HepG2 (cell line): ENCODE measurements around the gene PXK. TPM values are rescaled to one million over a fixed set of nuclear protein-coding genes. Genes with fewer than 3 reads are reported as not detected.

ENCODE experiments used
- ADNP ChIP-seq: sonication (generic); formaldehyde crosslinking; IDR thresholded peaks from 2 replicates; pipeline ENCODE4 v1.4.0; 2020; ENCODE audit warnings: missing genetic modification reagents
- AGO2 ChIP-seq: fragments of 200-400 bp; formaldehyde crosslinking; optimal IDR thresholded peaks from 2 replicates; pipeline ENCODE3; 2017; ENCODE audit warnings: mild to moderate bottlenecking, low read depth, low read length, moderate library complexity
- DNMT3B ChIP-seq: conservative IDR thresholded peaks from 2 replicates; pipeline ENCODE4 v1.6.1; 2016; ENCODE audit warnings: missing biosample characterization, control low read depth
- ELF4 ChIP-seq: sonication (generic); formaldehyde crosslinking; IDR thresholded peaks from 2 replicates; pipeline ENCODE4 v1.5.0; 2020; ENCODE audit warnings: missing genetic modification reagents, mild to moderate bottlenecking, moderate library complexity, borderline replicate concordance
- GFI1 ChIP-seq: sonication (generic); formaldehyde crosslinking; IDR thresholded peaks from 2 replicates; pipeline ENCODE4 v1.5.0; 2020; ENCODE audit warnings: missing genetic modification reagents, mild to moderate bottlenecking, borderline replicate concordance
- HDAC1 ChIP-seq: sonication (generic); formaldehyde crosslinking; IDR thresholded peaks from 2 replicates; pipeline ENCODE4 v1.5.1; 2020; ENCODE audit warnings: mild to moderate bottlenecking, missing genetic modification reagents
- HDAC2 ChIP-seq: sonication (generic); formaldehyde crosslinking; IDR thresholded peaks from 2 replicates; pipeline ENCODE4 v1.4.0; 2020; ENCODE audit warnings: missing genetic modification reagents
- HNRNPLL ChIP-seq: fragments of 200-400 bp; formaldehyde crosslinking; IDR thresholded peaks from 2 replicates; pipeline ENCODE4 v1.6.1; 2017; ENCODE audit warnings: mild to moderate bottlenecking, low read depth, low read length; ENCODE audit not compliant: poor library complexity, severe bottlenecking
- JUND ChIP-seq: sonication (generic); formaldehyde crosslinking; IDR thresholded peaks from 2 replicates; pipeline ENCODE4 v1.8.0; 2022; ENCODE audit warnings: mild to moderate bottlenecking, missing genetic modification reagents
- KAT8 ChIP-seq: IDR thresholded peaks from 2 replicates; pipeline ENCODE4 v1.6.1; 2016; ENCODE audit warnings: missing genetic modification reagents, missing compliant biosample characterization
- KDM3A ChIP-seq: IDR thresholded peaks from 2 replicates; pipeline ENCODE4 v1.6.1; 2018; ENCODE audit warnings: low read depth, missing compliant biosample characterization
- KLF6 ChIP-seq: IDR thresholded peaks from 2 replicates; pipeline ENCODE4 v1.8.0; 2016; ENCODE audit warnings: missing biosample characterization, missing genetic modification reagents
- SP1 ChIP-seq, 2 experiments: fragments of 450-650 bp in 1 of 2; sonication (generic) in 1 of 2; formaldehyde crosslinking in 1 of 2; IDR thresholded peaks; 2 replicates each; pipeline versions ENCODE4 v1.4.0 to v1.6.1; 2016 to 2020; ENCODE audit warnings: missing genetic modification reagents in 1 of 2
- SP4 ChIP-seq: sonication (generic); formaldehyde crosslinking; IDR thresholded peaks from 2 replicates; pipeline ENCODE4 v1.8.1; 2023; ENCODE audit warnings: mild to moderate bottlenecking, missing genetic modification reagents
- SSRP1 ChIP-seq: IDR thresholded peaks from 2 replicates; pipeline ENCODE4 v1.6.1; 2016; ENCODE audit warnings: control low read depth
- TARDBP ChIP-seq: sonication (generic); formaldehyde crosslinking; IDR thresholded peaks from 2 replicates; pipeline ENCODE4 v1.8.0; 2022; ENCODE audit warnings: mild to moderate bottlenecking, missing genetic modification reagents
- TOE1 ChIP-seq: sonication (generic); formaldehyde crosslinking; IDR thresholded peaks from 2 replicates; pipeline ENCODE4 v1.4.0; 2020; ENCODE audit warnings: mild to moderate bottlenecking, missing genetic modification reagents
- TSC22D2 ChIP-seq: sonication (generic); formaldehyde crosslinking; IDR thresholded peaks from 2 replicates; pipeline ENCODE4 v1.5.1; 2020; ENCODE audit warnings: missing genetic modification reagents, mild to moderate bottlenecking, borderline replicate concordance
- ZFP36 ChIP-seq: fragments of 150-350 bp; IDR thresholded peaks from 2 replicates; pipeline ENCODE4 v1.6.1; 2018; ENCODE audit warnings: borderline replicate concordance, low read length, low read depth; ENCODE audit not compliant: partially characterized antibody
- ZFP90 ChIP-seq: sonication (generic); formaldehyde crosslinking; IDR thresholded peaks from 2 replicates; pipeline ENCODE4 v1.8.0; 2022; ENCODE audit warnings: missing genetic modification reagents, mild to moderate bottlenecking, inconsistent platforms, borderline replicate concordance
- ZNF138 ChIP-seq: sonication (generic); formaldehyde crosslinking; IDR thresholded peaks from 2 replicates; pipeline ENCODE4 v1.5.0; 2020; ENCODE audit warnings: mild to moderate bottlenecking, low read depth, missing genetic modification reagents
- ZNF331 ChIP-seq: sonication (generic); formaldehyde crosslinking; IDR thresholded peaks from 2 replicates; pipeline ENCODE4 v1.4.0; 2020; ENCODE audit warnings: missing genetic modification reagents
- ZNF678 ChIP-seq: sonication (generic); formaldehyde crosslinking; IDR thresholded peaks from 2 replicates; pipeline ENCODE4 v1.4.0; 2020; ENCODE audit warnings: mild to moderate bottlenecking, missing genetic modification reagents
- ZNF878 ChIP-seq: sonication (generic); formaldehyde crosslinking; IDR thresholded peaks from 2 replicates; pipeline ENCODE4 v1.8.1; 2023; ENCODE audit warnings: mild to moderate bottlenecking, missing genetic modification reagents, moderate library complexity
- ZSCAN20 ChIP-seq: sonication (generic); formaldehyde crosslinking; IDR thresholded peaks from 2 replicates; pipeline ENCODE4 v1.4.0; 2020; ENCODE audit warnings: missing genetic modification reagents, mild to moderate bottlenecking, borderline replicate concordance
- polyA plus RNA-seq, 8 experiments: library from polyadenylated mRNA; depleted of rRNA in 3 of 8; stranded (reverse) in 7 of 8; unstranded in 1 of 8; fragments of >200 nt; fragmentation: Illumina TruSeq in 4 of 8; extraction: Trizol in 4 of 8; gene quantifications; 2 replicates each; pipeline versions ENCODE4 v1.2.1 to v1.2.3, GENCODE V29; 2011 to 2016; ENCODE audit warnings: low read depth in 4 of 8, missing spikeins in 1 of 8, mixed read lengths in 1 of 8; ENCODE audit not compliant: insufficient read depth in 1 of 8
- total RNA-seq, 5 experiments: library from RNA; depleted of rRNA; stranded (reverse); fragments of >200 nt; fragmentation: Illumina TruSeq; extraction: Trizol; gene quantifications; 2 replicates each; pipeline ENCODE4 v1.2.3, GENCODE V29; 2016; ENCODE audit warnings: low read depth in 1 of 5
- TF ChIP-seq, protein P1 (sequence below): sonication (generic); formaldehyde crosslinking; IDR thresholded peaks from 2 replicates; pipeline ENCODE4 v1.4.0; 2020; ENCODE audit warnings: missing genetic modification reagents
- TF ChIP-seq, protein P2 (sequence below): sonication (generic); formaldehyde crosslinking; IDR thresholded peaks from 2 replicates; pipeline ENCODE4 v1.4.0; 2020; ENCODE audit warnings: mild to moderate bottlenecking, missing genetic modification reagents
- TF ChIP-seq, protein P3 (sequence below), 2 experiments: fragments of 450-650 bp in 1 of 2; sonication (generic) in 1 of 2; formaldehyde crosslinking; IDR thresholded peaks; 2 replicates each; pipeline versions ENCODE4 v1.5.0 to v1.8.0; 2020 to 2022; ENCODE audit warnings: mild to moderate bottlenecking in 1 of 2, missing genetic modification reagents in 1 of 2

Gene PXK
- total and polyA plus RNA-seq, 2 of the 13 experiments (the other 11 are each of a cell fraction or from before 2014, with no cell fraction given): 6.4 to 18.6 TPM

DNA sequence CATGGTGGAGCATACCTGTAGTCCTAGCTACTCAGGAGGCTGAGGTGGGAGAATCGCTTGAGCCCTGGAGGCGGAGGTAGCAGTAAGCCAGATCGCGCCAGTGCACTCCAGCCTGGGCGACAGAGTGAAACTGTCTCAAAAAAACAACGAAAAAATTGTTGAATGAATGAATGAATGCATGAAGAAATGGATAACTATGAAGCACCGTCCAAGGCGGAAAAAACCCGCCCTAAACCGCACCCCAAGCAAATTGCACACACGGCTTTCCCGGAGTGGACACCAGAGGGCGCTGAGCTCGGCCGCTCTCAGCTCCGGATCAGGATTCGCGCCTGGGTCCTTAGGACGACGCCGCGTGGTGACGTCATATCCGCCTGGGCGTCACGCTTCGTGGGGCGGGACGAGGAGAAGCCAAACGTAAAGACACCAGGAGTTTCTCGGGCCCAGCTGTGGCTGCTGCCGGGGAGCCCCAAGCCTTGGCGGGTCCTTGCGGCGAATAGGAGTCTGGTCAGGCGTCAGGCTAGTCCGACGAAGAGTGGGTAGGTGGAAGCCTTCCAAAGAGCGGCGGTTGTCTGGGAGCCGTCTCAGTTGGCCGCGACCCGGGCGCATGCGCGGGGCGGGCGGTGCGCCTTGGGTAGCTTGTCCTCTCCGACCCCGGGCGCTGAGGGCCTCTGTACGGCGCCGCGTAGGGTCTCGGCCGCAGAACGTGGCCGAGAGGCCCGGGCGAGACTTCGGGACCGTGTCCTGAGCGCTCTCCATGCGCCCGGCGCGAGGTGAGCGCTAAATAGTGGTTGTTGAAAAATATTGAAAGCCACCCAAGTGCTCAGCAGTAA is 26.6 kb upstream of the PXK start, which contains the start of the genes HTD2 and RPP14 (continued):
- TF ChIP-seq, protein P1, sequence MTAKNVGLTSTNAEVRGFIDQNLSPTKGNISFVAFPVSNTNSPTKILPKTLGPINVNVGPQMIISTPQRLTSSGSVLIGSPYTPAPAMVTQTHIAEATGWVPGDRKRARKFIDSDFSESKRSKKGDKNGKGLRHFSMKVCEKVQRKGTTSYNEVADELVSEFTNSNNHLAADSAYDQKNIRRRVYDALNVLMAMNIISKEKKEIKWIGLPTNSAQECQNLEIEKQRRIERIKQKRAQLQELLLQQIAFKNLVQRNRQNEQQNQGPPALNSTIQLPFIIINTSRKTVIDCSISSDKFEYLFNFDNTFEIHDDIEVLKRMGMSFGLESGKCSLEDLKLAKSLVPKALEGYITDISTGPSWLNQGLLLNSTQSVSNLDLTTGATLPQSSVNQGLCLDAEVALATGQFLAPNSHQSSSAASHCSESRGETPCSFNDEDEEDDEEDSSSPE (CRISPR knock-in tag): peak; percentile 92
- peak; percentile 40; the same call in 1 of the 2 replicates for TF ChIP-seq GFI1
- peak; percentile 85; the same call in 1 of the 2 replicates for TF ChIP-seq KLF6 (CRISPR knock-in tag)
- TF ChIP-seq ZFP36: peak; percentile 7
- peak; percentile 93 for TF ChIP-seq JUND (CRISPR knock-in tag)
- TF ChIP-seq ZNF138 (CRISPR knock-in tag): peak; percentile 65; the same call in 1 of the 2 replicates
- peak; percentile 92 for TF ChIP-seq TARDBP
- no peak for TF ChIP-seq ZNF878 (CRISPR knock-in tag)
- 0 out of 2 replicates have a peak, but pooled peaks have one; percentile 11 for TF ChIP-seq ZNF678
- TF ChIP-seq ZNF331: peak; percentile 84
- peak; percentile 96 for TF ChIP-seq KAT8 (CRISPR knock-in tag)
- peak; percentile 75; the same call in 1 of the 2 replicates for TF ChIP-seq SP4 (CRISPR knock-in tag)
- peak; percentile 62; the same call in 1 of the 2 replicates for TF ChIP-seq TOE1 (CRISPR knock-in tag)
- TF ChIP-seq ELF4 (CRISPR knock-in tag): no peak
- peak; percentile 67 for TF ChIP-seq SSRP1 (CRISPR knock-in tag)
- 0 out of 2 replicates have a peak, but pooled peaks have one; percentile 26 for TF ChIP-seq ZSCAN20 (CRISPR knock-in tag)
- TF ChIP-seq ADNP (CRISPR knock-in tag): no peak
- TF ChIP-seq, protein P2, sequence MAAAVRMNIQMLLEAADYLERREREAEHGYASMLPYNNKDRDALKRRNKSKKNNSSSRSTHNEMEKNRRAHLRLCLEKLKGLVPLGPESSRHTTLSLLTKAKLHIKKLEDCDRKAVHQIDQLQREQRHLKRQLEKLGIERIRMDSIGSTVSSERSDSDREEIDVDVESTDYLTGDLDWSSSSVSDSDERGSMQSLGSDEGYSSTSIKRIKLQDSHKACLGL: peak; percentile 59; the same call in 1 of the 2 replicates
- peak; percentile 56; the same call in 1 of the 2 replicates for TF ChIP-seq ZFP90
- peak; percentile 57; the same call in 1 of the 2 replicates for TF ChIP-seq DNMT3B (CRISPR knock-in tag)
- peak; percentile 84 for TF ChIP-seq KDM3A (CRISPR knock-in tag)
- peak; percentile 91 for TF ChIP-seq HDAC2
- peak; percentile 75 for TF ChIP-seq HDAC1
- TF ChIP-seq TSC22D2 (CRISPR knock-in tag): peak; percentile 91; the same call in 1 of the 2 replicates
- peak; percentile 64 for TF ChIP-seq HNRNPLL
- TF ChIP-seq SP1 (IDR thresholded peaks at IDR 0.05): no peak
- TF ChIP-seq SP1 (CRISPR knock-in tag; IDR thresholded peaks at IDR 0.05): peak; percentile 68; the same call in 1 of the 2 replicates
- peak; percentile 78 for TF ChIP-seq AGO2
- TF ChIP-seq, protein P3, sequence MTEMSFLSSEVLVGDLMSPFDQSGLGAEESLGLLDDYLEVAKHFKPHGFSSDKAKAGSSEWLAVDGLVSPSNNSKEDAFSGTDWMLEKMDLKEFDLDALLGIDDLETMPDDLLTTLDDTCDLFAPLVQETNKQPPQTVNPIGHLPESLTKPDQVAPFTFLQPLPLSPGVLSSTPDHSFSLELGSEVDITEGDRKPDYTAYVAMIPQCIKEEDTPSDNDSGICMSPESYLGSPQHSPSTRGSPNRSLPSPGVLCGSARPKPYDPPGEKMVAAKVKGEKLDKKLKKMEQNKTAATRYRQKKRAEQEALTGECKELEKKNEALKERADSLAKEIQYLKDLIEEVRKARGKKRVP (CRISPR knock-in tag; IDR thresholded peaks at IDR 0.05): 0 out of 4 replicates have a peak, but pooled peaks of 1 of the 2 experiments have one; percentile 53
